Naive B cell (primary cell): ENCODE results near the gene PLCB4. TPM values are rescaled to one million over a fixed set of nuclear protein-coding genes. Genes with fewer than 3 reads are reported as not detected.
A peak's percentile ranks its signal among the peaks of the same experiment; 100 is the strongest.

ENCODE experiments used
- ATAC-seq, 2 donors: fragments of 150-1000 bp; cut with Tn5 transposase; 2 replicates each; pipeline ENCODE4 v1.10.0; 2021; ENCODE audit warnings: low read depth in 2 of 2, mild to moderate bottlenecking in 2 of 2, moderate library complexity in 2 of 2
- DNase-seq: peaks from one replicate; pipeline ENCODE4 v3.0.0; 2022
- H3K27ac Mint-ChIP-seq, 6 donors: one replicate each; pipeline ENCODE4 v1.8.0; 2020 to 2022; ENCODE audit warnings: mild to moderate bottlenecking in 6 of 6, mixed read lengths in 6 of 6, moderate library complexity in 5 of 6, inconsistent platforms in 2 of 6
- H3K27me3 Mint-ChIP-seq, 3 donors: one replicate each; pipeline ENCODE4 v1.8.0; 2021 to 2022; ENCODE audit warnings: mixed read lengths in 3 of 3, mild to moderate bottlenecking in 1 of 3
- H3K36me3 Mint-ChIP-seq, 2 donors: one replicate each; pipeline ENCODE4 v1.8.0; 2020 to 2022; ENCODE audit warnings: mixed read lengths in 2 of 2, inconsistent platforms in 1 of 2, mild to moderate bottlenecking in 1 of 2
- H3K4me1 Mint-ChIP-seq, 3 donors: one replicate each; pipeline ENCODE4 v1.8.0; 2020 to 2022; ENCODE audit warnings: mixed read lengths in 3 of 3, inconsistent platforms in 1 of 3, mild to moderate bottlenecking in 1 of 3, moderate library complexity in 1 of 3
- H3K4me3 Mint-ChIP-seq, 8 donors: one replicate each; pipeline ENCODE4 v1.8.0; 2020 to 2022; ENCODE audit warnings: mild to moderate bottlenecking in 8 of 8, mixed read lengths in 8 of 8, moderate library complexity in 8 of 8, inconsistent platforms in 2 of 8
- H3K9me3 Mint-ChIP-seq, 7 donors: one replicate each; pipeline ENCODE4 v1.8.0; 2020 to 2022; ENCODE audit warnings: mixed read lengths in 7 of 7, mild to moderate bottlenecking in 5 of 7, inconsistent platforms in 2 of 7, moderate library complexity in 1 of 7
- polyA plus RNA-seq, 6 donors: library from polyadenylated mRNA; unstranded; fragments of 300-500 nt; fragmentation: Illumina TruSeq; gene quantifications; one replicate each; pipeline ENCODE4 v1.2.3, GENCODE V29; 2021; ENCODE audit warnings: low read depth in 6 of 6

PLCB4 gene
- polyA plus RNA-seq, 6 donors from 2014 or later = not detected

DNA sequence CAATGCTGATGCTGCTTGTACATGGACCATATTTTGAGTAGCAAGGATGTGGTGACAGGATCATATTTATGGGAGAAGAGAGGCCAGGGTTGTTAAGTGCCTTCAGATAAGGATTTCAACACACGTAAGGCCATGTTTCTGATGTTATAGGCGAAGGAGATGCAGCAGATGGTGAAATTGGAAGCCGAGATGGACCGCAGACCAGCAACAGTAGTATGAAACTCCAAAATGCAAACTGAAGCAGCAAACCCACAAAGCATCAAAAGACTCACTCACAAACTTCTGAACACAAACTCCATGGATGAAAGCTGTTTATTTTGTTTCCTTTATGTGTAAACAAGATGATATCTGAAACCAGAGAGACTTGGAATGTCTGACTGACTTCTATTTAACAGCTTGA is 409.9 kb downstream of the PLCB4 start:
- ATAC-seq = no peak
- H3K27ac Mint-ChIP-seq = no peak overlapping the region
- peaks cover 6 to 18% (median 16%) of the 10 kb centered on the region in 3 donors for H3K4me1 Mint-ChIP-seq
- H3K27me3 Mint-ChIP-seq = peaks cover 0 to 4% (median 0%) of the 10 kb centered on the region in 3 donors
- no peak overlapping the region for H3K4me3 Mint-ChIP-seq
- H3K36me3 Mint-ChIP-seq = no peaks in the 10 kb centered on the region
- peaks cover 0 to 3% (median 0%) of the 10 kb centered on the region in 7 donors for H3K9me3 Mint-ChIP-seq
- no peak for DNase-seq

DNA sequence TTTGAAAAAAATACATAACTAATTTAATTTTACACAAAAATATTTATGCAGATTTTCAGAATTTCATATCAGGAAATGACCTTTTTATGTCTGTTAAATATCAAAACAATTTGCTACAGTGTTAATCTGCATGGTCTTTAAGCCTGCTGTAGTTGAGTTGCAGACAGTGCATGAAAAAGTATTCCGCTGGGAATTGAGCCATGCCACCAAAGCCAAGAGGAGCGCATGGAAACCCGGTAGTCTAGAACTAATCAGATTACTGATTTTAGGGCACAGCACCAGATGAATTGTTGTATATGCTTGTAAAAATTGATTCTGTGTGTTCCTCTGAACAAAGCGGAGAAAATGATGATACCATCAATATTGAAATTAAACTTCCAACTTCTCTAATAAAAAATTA is 411.2 kb downstream of the PLCB4 start:
- no peak overlapping the region for H3K4me3 Mint-ChIP-seq
- H3K27ac Mint-ChIP-seq = no peak overlapping the region
- DNase-seq = no peak
- peaks cover 0 to 4% (median 0%) of the 10 kb centered on the region in 3 donors for H3K27me3 Mint-ChIP-seq
- H3K4me1 Mint-ChIP-seq = peaks cover 6 to 18% (median 18%) of the 10 kb centered on the region in 3 donors
- no peak for ATAC-seq
- no peaks in the 10 kb centered on the region for H3K36me3 Mint-ChIP-seq
- peaks cover 0 to 3% (median 0%) of the 10 kb centered on the region in 7 donors for H3K9me3 Mint-ChIP-seq

DNA sequence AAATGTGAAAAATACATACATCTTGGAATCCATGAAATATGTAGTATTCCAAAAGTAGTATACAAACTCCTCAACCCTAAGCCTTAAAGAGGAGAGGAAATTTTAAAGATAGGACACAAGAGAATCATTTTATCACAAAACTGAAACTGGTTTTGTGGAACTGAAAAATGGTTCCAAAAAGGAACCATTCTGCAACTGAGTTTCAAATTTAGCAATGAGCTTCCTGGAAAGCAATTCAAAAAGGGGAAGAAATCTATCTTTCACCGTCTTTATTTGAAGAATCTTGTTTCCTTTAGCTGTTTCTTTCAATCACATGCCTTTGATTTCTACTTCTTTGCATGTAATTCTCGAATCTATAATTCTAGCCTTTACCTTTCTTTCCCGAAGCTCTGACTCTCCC is 413.3 kb downstream of the PLCB4 start:
- DNase-seq (no peak), ATAC-seq (no peak)
- Mint-ChIP-seq H3K27ac (no peak overlapping the region), H3K4me1 (peaks cover 6 to 19% (median 18%) of the 10 kb centered on the region in 3 donors), H3K4me3 (peak overlapping the region in 2 of 8 donors; percentile 15 to 54), H3K9me3 (peaks cover 0 to 3% (median 0%) of the 10 kb centered on the region in 7 donors), H3K27me3 (no peaks in the 10 kb centered on the region), H3K36me3 (no peaks in the 10 kb centered on the region)

DNA sequence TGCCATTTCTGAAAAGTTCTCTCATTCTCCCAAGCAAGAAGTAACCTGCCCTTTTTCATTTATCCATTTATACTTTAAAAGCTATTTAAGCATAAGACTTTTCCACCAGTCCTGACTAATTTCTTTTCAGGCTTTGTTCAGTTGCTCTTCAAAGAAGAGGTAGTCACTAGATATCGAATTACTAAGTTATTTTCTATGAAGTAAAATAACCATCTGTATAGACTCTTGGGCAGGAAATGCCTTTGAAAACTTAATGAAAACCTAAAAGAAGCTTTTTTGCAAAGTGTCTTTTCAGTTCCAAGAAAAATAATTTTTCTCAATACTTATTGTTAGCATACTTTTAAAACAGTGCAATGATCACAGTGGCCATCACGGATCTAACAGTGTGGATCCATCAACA is 414.2 kb downstream of the PLCB4 start:
- no peaks in the 10 kb centered on the region for H3K27me3 Mint-ChIP-seq
- no peak overlapping the region for H3K27ac Mint-ChIP-seq
- H3K4me3 Mint-ChIP-seq = peak overlapping the region in 2 of 8 donors; percentile 0 to 15
- peaks cover 0 to 3% (median 0%) of the 10 kb centered on the region in 7 donors for H3K9me3 Mint-ChIP-seq
- DNase-seq (no peak), ATAC-seq (no peak)
- no peaks in the 10 kb centered on the region for H3K36me3 Mint-ChIP-seq
- H3K4me1 Mint-ChIP-seq = peaks cover 6 to 19% (median 18%) of the 10 kb centered on the region in 3 donors

DNA sequence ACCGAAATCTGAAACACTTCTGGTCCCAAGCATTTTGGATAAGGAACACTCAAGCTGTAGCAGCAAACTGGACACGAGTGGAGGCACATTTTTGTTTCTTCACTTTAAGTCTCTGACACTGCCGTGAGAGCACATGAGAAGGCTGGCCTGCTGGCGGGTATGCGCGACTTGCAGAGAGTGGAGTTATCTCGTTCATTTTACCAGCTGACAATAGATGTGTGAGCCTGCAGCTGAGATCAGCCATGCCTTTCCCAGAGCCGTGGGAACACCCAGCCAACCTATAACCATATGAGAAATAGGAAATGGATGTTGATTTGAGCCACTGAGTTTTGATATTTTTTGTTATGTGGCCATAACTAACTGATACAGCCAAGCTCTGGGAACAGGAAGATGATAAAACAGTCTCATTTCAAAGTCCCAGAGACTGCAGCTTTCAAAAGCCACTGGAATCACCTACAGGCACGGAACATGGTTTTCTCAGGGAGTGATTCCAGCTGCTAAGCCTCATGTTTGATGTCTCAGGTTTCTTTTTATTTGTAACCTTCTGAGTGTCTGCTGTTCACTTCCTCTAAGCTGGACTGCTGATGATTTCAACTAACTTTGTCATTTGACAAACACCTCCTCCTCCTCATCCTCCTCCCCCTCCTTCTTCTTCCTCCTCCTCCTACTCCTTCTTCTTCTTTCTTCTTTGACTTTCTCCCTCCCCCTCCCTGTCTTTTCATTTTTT is 416.9 kb downstream of the PLCB4 start:
- ATAC-seq = no peak

DNA sequence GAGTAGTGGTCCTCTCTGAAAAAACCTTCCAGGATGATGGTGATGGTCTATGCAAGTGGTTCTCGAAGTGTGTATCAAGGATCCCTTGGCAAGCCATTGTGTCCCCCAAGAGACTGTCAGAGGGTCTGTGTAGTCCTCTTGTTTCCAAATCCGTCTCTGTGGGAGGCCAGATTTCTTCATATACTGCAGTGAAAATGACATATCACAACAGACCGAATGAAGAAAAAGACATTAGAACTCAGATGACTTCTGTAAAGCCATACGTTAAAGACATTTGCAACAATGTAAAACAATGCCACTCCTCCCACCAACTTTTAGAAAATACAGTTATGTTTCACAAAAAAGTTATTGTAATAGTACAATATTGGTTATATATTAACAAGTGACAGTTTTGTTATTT is 418.3 kb downstream of the PLCB4 start:
- Mint-ChIP-seq H3K9me3 (peaks cover 0 to 7% (median 0%) of the 10 kb centered on the region in 7 donors), H3K27ac (no peak overlapping the region), H3K4me1 (peaks cover 6 to 10% (median 8%) of the 10 kb centered on the region in 3 donors), H3K36me3 (no peaks in the 10 kb centered on the region), H3K27me3 (peaks cover 4 to 10% (median 7%) of the 10 kb centered on the region in 3 donors), H3K4me3 (no peak overlapping the region)
- ATAC-seq (no peak), DNase-seq (no peak)

More for the DNA sequence above, 416.9 kb downstream of the PLCB4 start:
- Mint-ChIP-seq H3K4me3 (no peak overlapping the region), H3K4me1 (peaks cover 6 to 19% (median 15%) of the 10 kb centered on the region in 3 donors), H3K27me3 (peaks cover 4 to 10% (median 7%) of the 10 kb centered on the region in 3 donors), H3K27ac (no peak overlapping the region), H3K9me3 (peaks cover 0 to 7% (median 0%) of the 10 kb centered on the region in 7 donors), H3K36me3 (no peaks in the 10 kb centered on the region)
- no peak for DNase-seq

DNA sequence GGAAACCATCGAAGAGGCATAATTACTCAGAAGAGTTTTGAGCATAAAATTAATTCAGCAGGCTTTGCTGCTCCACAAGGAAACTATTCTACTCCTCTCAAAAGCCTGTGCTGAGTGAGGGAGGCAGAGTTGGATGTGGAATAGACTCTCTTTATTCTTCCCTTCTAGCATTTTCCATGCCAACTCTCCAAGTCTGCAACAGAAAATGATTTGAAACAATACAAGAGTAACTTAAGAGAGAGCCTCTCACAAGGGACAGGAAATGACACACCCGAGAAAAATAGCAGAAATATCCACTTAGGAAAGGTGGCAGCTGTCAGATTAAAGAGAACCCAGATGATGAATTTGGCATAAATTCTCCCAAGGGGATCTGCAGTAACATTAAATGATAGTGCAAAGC is 419.2 kb downstream of the PLCB4 start:
- ATAC-seq (no peak), DNase-seq (no peak)
- H3K4me3 Mint-ChIP-seq = no peak overlapping the region
- peaks cover 0 to 3% (median 0%) of the 10 kb centered on the region in 3 donors for H3K4me1 Mint-ChIP-seq
- H3K27me3 Mint-ChIP-seq = peaks cover 4 to 14% (median 10%) of the 10 kb centered on the region in 3 donors
- no peak overlapping the region for H3K27ac Mint-ChIP-seq
- H3K9me3 Mint-ChIP-seq = peaks cover 0 to 5% (median 0%) of the 10 kb centered on the region in 7 donors
- H3K36me3 Mint-ChIP-seq = no peaks in the 10 kb centered on the region

DNA sequence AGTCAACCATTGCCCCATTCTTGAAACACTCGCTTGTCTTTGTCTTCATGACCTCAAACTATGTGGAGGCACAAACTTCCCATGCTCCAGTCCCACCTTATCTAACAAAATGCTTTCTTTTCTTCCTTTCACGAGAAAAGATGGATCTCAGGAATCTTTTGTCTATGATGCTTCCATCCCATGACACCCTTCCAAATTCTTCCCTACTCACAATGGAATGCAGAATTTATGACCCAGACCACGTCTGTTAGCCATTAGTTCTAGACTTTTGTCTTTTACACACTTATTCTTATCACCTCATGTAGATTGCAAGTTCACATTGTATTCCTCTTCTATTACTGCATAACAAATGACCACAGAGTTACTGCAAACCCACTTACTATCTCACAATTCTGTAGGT is 421.3 kb downstream of the PLCB4 start:
- ATAC-seq = no peak
- Mint-ChIP-seq H3K9me3 (peaks cover 0 to 5% (median 0%) of the 10 kb centered on the region in 7 donors), H3K27me3 (peaks cover 11 to 25% (median 14%) of the 10 kb centered on the region in 3 donors), H3K4me3 (no peak overlapping the region), H3K36me3 (no peaks in the 10 kb centered on the region), H3K4me1 (no peaks in the 10 kb centered on the region), H3K27ac (no peak overlapping the region)
- DNase-seq = no peak

DNA sequence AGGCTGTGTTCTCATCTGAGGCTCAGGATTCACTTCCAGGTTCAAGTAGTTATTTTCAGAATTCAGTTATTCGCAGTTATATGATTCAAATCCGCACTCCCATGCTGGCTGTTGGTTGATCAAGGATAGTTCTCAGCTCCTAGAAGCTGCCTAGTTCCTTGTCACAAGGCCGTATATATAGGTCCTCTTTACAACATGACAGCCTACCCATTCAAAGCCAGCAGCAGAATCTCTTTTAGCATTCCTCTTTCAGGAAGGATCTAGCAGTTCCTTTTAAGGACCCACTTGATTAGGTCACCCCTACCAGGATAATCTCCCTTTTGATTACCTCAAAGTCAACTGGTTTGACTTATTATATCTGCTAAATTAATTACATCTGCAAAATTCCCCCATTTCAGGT is 421.7 kb downstream of the PLCB4 start:
- peaks cover 14 to 28% (median 17%) of the 10 kb centered on the region in 3 donors for H3K27me3 Mint-ChIP-seq
- DNase-seq (no peak), ATAC-seq (no peak)
- H3K36me3 Mint-ChIP-seq = no peaks in the 10 kb centered on the region
- peaks cover 0 to 5% (median 0%) of the 10 kb centered on the region in 7 donors for H3K9me3 Mint-ChIP-seq
- H3K4me3 Mint-ChIP-seq = no peak overlapping the region
- no peaks in the 10 kb centered on the region for H3K4me1 Mint-ChIP-seq
- H3K27ac Mint-ChIP-seq = no peak overlapping the region

DNA sequence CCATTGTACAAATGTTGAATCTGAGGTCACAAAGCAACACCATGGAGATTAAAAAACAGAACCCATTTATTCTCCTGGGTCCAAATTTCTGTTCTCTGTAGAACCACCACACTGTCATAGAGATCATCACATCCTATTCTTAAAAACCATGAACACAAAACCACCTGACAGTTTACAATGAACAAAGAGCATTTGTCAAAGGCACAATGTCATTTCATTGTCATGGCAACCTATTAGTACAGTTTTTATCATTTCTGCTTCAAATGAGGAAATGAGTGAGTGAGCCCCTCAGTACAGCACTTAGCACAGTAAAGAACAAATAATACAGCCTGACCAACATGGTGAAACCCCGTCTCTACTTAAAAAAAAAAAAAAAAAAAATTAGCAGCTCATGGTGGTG is 422.4 kb downstream of the PLCB4 start:
- H3K27ac Mint-ChIP-seq = no peak overlapping the region
- H3K9me3 Mint-ChIP-seq = peaks cover 0 to 5% (median 0%) of the 10 kb centered on the region in 7 donors
- DNase-seq (no peak), ATAC-seq (peak; percentile 42 to 63)
- H3K4me3 Mint-ChIP-seq = no peak overlapping the region
- no peaks in the 10 kb centered on the region for H3K4me1 Mint-ChIP-seq
- H3K36me3 Mint-ChIP-seq = no peaks in the 10 kb centered on the region
- H3K27me3 Mint-ChIP-seq = peaks cover 20 to 32% (median 24%) of the 10 kb centered on the region in 3 donors

DNA sequence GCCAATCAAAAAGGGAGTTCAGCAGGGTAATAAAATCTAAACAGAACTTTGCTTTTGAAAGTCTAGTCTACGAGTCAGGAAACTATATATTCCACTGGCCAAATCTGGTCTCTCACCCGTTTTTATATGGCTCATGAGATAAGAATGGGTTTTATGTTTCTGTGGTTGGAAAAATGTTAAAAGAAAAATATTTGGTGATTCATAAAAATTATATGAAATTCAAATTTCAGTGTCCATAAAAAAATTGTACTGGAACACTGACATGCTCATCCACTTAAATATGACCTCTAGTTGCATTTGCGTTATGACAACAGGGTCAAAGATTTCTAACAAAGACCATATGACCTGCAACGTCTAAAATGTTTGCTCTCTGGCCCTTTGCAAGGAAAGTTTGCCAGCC is 423.2 kb downstream of the PLCB4 start:
- DNase-seq = no peak
- H3K27ac Mint-ChIP-seq = no peak overlapping the region
- H3K4me1 Mint-ChIP-seq = no peaks in the 10 kb centered on the region
- ATAC-seq = no peak
- peaks cover 20 to 32% (median 24%) of the 10 kb centered on the region in 3 donors for H3K27me3 Mint-ChIP-seq
- H3K4me3 Mint-ChIP-seq = no peak overlapping the region
- peaks cover 0 to 5% (median 0%) of the 10 kb centered on the region in 7 donors for H3K9me3 Mint-ChIP-seq
- no peaks in the 10 kb centered on the region for H3K36me3 Mint-ChIP-seq

DNA sequence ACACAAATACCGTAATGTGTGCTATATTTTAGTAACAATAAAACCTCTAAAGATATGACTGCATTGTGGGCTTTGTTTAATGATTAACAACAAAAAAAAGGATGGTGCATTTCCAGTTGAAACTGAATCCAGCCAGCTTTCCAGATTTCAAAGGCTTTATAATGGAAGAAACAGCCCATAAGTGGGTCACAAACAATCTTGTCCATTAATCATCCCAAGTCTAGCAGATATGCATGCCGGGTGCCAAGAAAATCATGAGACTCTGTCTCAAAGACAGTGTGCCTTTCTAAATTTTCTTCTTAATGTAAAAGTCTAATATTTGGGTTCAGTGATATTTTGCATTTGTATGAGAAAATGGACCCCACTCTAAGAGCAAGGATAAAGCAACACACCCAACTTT is 424.9 kb downstream of the PLCB4 start:
- Mint-ChIP-seq H3K27me3 (peaks cover 20 to 37% (median 24%) of the 10 kb centered on the region in 3 donors), H3K9me3 (peaks cover 0 to 5% (median 0%) of the 10 kb centered on the region in 7 donors), H3K4me1 (no peaks in the 10 kb centered on the region), H3K4me3 (no peak overlapping the region), H3K27ac (no peak overlapping the region), H3K36me3 (no peaks in the 10 kb centered on the region)
- no peak for ATAC-seq
- no peak for DNase-seq

DNA sequence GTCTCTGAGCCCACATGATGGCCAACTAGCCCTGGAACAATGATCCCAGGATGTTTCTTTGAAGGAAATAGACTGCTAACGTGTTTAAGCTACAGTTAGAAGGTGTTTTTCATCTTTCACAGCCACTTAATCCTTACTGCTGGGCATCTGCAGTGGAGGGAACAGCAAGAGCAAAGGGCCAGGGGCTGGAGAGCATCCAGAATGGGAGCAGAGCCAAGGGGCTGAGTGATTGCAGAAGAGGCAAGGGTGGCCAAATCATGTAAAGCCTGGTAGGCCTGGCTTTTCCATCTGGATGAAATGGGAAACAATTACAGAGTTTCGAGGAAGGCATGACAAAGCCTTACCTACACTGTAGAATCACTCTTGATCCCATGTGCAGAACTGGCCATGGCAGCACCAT is 426.8 kb downstream of the PLCB4 start:
- DNase-seq (no peak), ATAC-seq (no peak)
- H3K27ac Mint-ChIP-seq = no peak overlapping the region
- H3K9me3 Mint-ChIP-seq = peaks cover 0 to 5% (median 0%) of the 10 kb centered on the region in 7 donors
- no peak overlapping the region for H3K4me3 Mint-ChIP-seq
- H3K36me3 Mint-ChIP-seq = no peaks in the 10 kb centered on the region
- H3K27me3 Mint-ChIP-seq = peaks cover 15 to 31% (median 15%) of the 10 kb centered on the region in 3 donors
- H3K4me1 Mint-ChIP-seq = no peaks in the 10 kb centered on the region

DNA sequence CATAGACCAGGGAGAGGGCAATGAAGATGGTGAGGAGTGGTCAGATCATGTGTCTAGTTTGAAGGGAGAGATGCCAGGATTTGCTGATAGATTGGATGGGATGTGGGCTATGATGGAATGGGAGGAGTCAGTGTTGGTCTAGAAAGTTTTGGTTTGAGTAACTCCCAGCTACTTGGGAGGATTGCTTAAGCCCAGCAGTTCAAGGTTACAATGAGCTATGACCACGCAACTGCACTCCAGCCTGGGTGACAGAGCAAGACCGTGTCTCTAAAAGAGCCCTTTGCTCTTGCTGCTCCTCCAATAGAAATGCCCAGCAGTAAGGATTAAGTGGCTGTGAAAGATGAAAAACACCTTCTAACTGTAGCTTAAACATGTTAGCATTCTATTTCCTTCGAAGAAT is 427.3 kb downstream of the PLCB4 start:
- Mint-ChIP-seq H3K27me3 (peaks cover 15 to 31% (median 15%) of the 10 kb centered on the region in 3 donors), H3K36me3 (no peaks in the 10 kb centered on the region), H3K27ac (no peak overlapping the region), H3K4me1 (no peaks in the 10 kb centered on the region), H3K9me3 (peaks cover 0 to 5% (median 0%) of the 10 kb centered on the region in 7 donors), H3K4me3 (no peak overlapping the region)
- ATAC-seq (no peak), DNase-seq (no peak)
